Subcutaneous abdominal adipose tissue (tissue), 5 donors: Measurements from ENCODE around the gene LRP10.
A peak's percentile ranks its signal among the peaks of the same experiment; 100 is the strongest.

ENCODE experiments used
- H3K27ac ChIP-seq: one replicate; pipeline ENCODE4 v1.7.0; 2013; ENCODE audit warnings: low read depth, mild to moderate bottlenecking, inconsistent platforms, low read length, moderate library complexity
- H3K27me3 ChIP-seq, 5 donors: one replicate each; pipeline ENCODE4 v1.7.0; 2013; ENCODE audit warnings: low read length in 5 of 5, inconsistent platforms in 1 of 5; ENCODE audit not compliant: control insufficient read depth in 5 of 5, insufficient read depth in 4 of 5
- H3K36me3 ChIP-seq, 5 donors: one replicate each; pipeline ENCODE4 v1.7.0; 2013; ENCODE audit warnings: low read length in 5 of 5; ENCODE audit not compliant: control insufficient read depth in 5 of 5, insufficient read depth in 5 of 5
- H3K4me1 ChIP-seq, 5 donors: one replicate each; pipeline ENCODE4 v1.7.0; 2013; ENCODE audit warnings: low read length in 5 of 5, mild to moderate bottlenecking in 3 of 5, moderate library complexity in 1 of 5; ENCODE audit not compliant: control insufficient read depth in 5 of 5, insufficient read depth in 5 of 5
- H3K4me3 ChIP-seq, 5 donors: one replicate each; pipeline ENCODE4 v1.7.0; 2013; ENCODE audit warnings: low read length in 5 of 5, low read depth in 1 of 5
- H3K9ac ChIP-seq, 5 donors: one replicate each; pipeline ENCODE4 v1.7.0; 2013; ENCODE audit warnings: low read length in 5 of 5, mild to moderate bottlenecking in 4 of 5, moderate library complexity in 3 of 5
- H3K9me3 ChIP-seq, 5 donors: one replicate each; pipeline ENCODE4 v1.7.0; 2013; ENCODE audit warnings: low read length in 5 of 5; ENCODE audit not compliant: control insufficient read depth in 5 of 5
- donor health status: healthy.
- donor health status: healthy.
- donor health status: healthy.
- donor health status: healthy.
- donor health status: healthy.

LRP10 gene

DNA sequence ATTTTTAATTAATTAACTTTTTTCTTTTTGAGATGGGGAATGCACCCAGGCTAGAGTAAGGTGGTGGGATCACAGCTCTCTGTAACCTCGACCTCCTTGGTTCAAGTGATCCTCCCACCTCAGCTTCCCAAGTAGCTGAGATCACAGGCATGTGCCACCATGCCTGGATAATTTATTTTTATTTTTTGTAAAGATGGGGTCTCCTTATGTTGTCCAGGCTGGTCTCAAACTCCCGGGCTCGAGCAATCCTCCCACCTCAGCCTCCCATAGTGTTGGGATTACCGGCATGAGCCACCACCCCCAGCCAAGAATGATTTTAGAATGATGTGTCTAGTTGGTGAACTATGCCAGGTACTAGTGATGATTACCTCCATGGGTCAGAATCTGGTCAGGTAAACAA is 6.6 kb upstream of the LRP10 start:
- no peaks in the 10 kb centered on the region for H3K27me3 ChIP-seq
- no peak overlapping the region for H3K9ac ChIP-seq
- H3K9me3 ChIP-seq = no peaks in the 10 kb centered on the region
- H3K4me1 ChIP-seq = no peaks in the 10 kb centered on the region
- H3K27ac ChIP-seq = no peak overlapping the region
- H3K36me3 ChIP-seq = no peaks in the 10 kb centered on the region
- no peak overlapping the region for H3K4me3 ChIP-seq

DNA sequence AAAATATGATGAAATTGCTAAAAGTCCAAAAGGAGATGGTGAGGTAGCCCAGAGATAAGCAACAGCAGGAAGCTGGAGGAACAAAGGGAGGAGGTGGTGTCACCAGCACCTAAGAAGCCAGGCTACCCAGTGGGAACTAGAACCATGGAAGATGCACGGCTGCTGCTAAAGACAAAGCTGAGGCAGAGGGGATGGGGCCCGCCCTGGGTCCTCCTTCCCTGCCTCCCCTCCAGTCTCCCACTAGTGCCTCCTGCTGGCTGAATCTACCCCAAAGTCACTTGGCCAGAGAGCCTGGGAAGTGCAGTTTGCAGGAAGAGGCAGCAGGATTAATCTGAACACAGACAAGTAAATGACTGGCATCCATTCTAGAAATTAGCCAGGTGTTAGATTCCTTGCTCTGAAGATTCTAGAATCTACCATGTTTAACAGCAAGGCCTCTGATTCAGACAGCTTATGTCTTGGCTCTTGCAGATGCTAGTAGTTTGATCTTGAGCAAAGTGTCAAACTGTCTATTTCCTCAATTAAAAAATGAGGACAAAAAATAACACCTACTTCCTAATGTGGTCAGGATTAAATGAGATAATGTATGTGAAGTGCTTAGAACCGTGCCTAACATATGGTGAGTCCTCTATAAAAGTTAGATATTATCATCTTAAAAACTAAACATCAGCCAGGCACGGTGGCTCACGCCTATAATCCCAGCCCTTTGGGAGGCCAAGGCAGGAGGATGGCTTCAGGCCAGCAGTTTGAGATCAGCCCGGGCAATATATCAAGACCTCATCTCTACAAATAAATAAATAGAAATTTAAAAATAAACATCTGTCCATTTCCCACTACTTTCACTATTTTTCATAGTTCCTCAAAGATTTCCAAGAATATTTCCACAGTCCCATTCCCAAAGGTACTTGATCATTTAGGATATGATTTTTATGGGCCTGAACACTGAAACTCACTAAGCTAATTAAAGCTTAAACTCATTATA is 5.8 kb upstream of the LRP10 start:
- Histone ChIP-seq H3K9me3 (no peaks in the 10 kb centered on the region), H3K27me3 (no peaks in the 10 kb centered on the region), H3K27ac (no peak overlapping the region), H3K36me3 (no peaks in the 10 kb centered on the region), H3K4me1 (peaks cover 0 to 4% (median 4%) of the 10 kb centered on the region in 5 donors), H3K4me3 (no peak overlapping the region), H3K9ac (no peak overlapping the region)

DNA sequence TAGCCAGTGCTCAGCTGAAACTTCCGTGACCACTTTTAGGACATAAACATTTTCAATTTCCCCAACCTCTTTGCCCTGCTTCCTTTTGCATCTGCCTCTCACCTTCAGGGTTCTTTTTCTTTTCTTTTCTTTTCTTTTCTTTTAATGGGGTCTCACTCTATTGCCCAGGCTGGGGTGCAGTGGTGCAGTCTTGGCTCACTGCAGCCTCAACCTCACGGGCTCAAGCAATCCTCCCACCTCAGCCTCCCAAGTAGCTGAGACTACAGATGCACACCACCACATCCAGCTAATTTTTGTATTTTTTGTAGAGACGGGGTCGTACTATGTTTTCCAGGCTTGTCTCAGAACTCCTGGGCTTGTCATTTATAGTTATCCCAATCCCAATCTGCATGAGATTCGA is 4.7 kb upstream of the LRP10 start:
- H3K27ac ChIP-seq = no peak overlapping the region
- H3K4me1 ChIP-seq = peaks cover 0 to 10% (median 8%) of the 10 kb centered on the region in 5 donors
- H3K4me3 ChIP-seq = no peak overlapping the region
- H3K36me3 ChIP-seq = no peaks in the 10 kb centered on the region
- H3K9ac ChIP-seq = no peak overlapping the region
- no peaks in the 10 kb centered on the region for H3K27me3 ChIP-seq
- no peaks in the 10 kb centered on the region for H3K9me3 ChIP-seq

DNA sequence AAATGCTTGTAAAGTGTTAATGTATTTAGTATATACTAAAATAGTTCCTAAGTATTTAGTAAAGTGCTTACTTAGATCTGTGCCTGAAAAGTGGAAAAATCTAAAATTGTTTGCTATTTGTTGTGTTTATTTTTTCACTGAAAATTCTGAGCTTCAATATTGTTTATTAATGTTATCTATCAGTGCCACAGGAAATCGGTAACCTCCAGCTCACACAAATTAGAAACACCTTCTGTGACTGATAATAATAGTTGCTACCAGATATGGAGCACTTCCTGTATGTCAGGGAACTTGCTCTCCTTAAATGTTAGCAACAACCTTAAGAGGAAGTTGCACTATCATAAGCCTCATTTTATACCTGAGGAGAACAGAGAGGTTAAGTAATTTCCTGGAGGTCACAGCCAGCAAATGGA is 723 bp upstream of the LRP10 start:
- H3K9ac ChIP-seq = peak overlapping the region; percentile 93 to 99 (median 96)
- H3K27ac ChIP-seq = peak overlapping the region; percentile 99
- H3K36me3 ChIP-seq = peaks cover 0 to 26% (median 20%) of the 10 kb centered on the region in 5 donors
- H3K4me3 ChIP-seq = peak overlapping the region; percentile 79 to 88 (median 86)
- no peaks in the 10 kb centered on the region for H3K27me3 ChIP-seq
- H3K4me1 ChIP-seq = peaks cover 1 to 18% (median 15%) of the 10 kb centered on the region in 5 donors
- H3K9me3 ChIP-seq = no peaks in the 10 kb centered on the region

DNA sequence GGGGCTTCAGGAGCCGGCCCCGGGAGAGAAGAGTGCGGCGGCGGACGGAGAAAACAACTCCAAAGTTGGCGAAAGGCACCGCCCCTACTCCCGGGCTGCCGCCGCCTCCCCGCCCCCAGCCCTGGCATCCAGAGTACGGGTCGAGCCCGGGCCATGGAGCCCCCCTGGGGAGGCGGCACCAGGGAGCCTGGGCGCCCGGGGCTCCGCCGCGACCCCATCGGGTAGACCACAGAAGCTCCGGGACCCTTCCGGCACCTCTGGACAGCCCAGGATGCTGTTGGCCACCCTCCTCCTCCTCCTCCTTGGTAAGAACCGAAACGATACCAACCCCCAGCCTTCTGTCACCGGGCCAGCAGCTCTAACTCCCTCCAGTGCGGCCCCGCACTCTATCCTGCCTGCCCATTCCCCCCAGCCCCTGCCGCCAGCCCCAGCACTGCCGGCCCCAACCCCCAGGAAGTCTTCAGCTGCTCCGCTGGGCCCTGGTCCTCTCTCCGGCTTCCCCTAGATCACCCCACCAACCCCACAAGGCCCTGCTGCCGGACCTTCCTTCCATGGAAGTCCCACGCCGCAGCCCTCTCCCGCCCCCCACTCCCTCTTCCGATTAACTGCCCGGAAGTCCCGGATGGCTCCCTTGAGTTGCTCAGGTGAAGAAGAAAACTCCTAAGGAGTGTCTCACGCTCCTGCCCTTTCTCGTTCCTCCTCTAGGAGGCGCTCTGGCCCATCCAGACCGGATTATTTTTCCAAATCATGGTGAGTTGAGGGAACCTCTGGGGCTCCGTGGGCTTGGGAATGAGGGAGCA is 693 bp downstream of the LRP10 start:
- Histone ChIP-seq H3K9me3 (no peaks in the 10 kb centered on the region), H3K4me1 (peaks cover 1 to 19% (median 16%) of the 10 kb centered on the region in 5 donors), H3K4me3 (peak overlapping the region; percentile 77 to 88 (median 86)), H3K27me3 (no peaks in the 10 kb centered on the region), H3K27ac (peak overlapping the region; percentile 99), H3K36me3 (peaks cover 0 to 40% (median 34%) of the 10 kb centered on the region in 5 donors), H3K9ac (peak overlapping the region; percentile 75 to 99 (median 95))

DNA sequence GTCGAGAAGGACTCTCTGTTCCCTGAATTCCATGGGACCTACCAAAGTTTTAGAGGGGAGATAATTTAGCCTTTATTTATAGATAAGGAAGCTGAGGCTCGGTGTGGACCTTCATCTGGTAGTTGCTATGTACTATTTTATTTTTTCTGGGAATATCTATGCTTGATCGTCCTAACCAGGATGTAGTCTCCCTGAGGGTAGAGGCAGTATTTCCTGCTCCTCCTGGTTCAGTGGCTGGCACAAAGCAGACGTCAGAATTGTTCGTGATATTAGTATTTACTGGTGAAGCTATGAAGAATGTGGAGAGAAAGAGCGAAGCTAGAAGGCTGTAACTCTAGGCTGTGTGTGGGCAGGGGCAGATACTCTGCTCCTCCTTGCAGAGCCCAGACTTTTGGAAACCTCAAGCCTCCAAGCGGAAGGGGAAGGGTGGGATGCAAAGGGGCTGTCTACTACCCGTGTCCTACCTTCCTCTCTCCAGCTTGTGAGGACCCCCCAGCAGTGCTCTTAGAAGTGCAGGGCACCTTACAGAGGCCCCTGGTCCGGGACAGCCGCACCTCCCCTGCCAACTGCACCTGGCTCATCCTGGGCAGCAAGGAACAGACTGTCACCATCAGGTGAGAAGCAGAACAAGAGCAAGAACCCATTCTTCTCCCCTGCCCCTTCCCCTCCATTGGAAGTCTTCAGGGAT is 1.4 kb downstream of the LRP10 start:
- peaks cover 0 to 47% (median 42%) of the 10 kb centered on the region in 5 donors for H3K36me3 ChIP-seq
- H3K4me1 ChIP-seq = peaks cover 1 to 19% (median 16%) of the 10 kb centered on the region in 5 donors

DNA sequence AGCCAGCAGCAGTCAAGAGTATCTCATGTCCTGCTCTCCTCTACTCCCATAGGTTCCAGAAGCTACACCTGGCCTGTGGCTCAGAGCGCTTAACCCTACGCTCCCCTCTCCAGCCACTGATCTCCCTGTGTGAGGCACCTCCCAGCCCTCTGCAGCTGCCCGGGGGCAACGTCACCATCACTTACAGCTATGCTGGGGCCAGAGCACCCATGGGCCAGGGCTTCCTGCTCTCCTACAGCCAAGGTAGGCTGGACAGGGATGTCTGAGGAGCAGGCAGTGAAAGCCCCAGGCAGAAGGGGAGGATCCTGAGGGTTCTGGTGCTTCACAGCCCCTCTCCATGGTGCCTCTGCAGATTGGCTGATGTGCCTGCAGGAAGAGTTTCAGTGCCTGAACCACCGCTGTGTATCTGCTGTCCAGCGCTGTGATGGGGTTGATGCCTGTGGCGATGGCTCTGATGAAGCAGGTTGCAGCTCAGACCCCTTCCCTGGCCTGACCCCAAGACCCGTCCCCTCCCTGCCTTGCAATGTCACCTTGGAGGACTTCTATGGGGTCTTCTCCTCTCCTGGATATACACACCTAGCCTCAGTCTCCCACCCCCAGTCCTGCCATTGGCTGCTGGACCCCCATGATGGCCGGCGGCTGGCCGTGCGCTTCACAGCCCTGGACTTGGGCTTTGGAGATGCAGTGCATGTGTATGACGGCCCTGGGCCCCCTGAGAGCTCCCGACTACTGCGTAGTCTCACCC is 3.6 kb downstream of the LRP10 start:
- no peak overlapping the region for H3K4me3 ChIP-seq
- H3K27me3 ChIP-seq = no peaks in the 10 kb centered on the region
- peaks cover 0 to 62% (median 59%) of the 10 kb centered on the region in 5 donors for H3K36me3 ChIP-seq
- no peak overlapping the region for H3K27ac ChIP-seq
- H3K9ac ChIP-seq = no peak overlapping the region
- peaks cover 1 to 19% (median 16%) of the 10 kb centered on the region in 5 donors for H3K4me1 ChIP-seq
- no peaks in the 10 kb centered on the region for H3K9me3 ChIP-seq

More for the DNA sequence above, 1.4 kb downstream of the LRP10 start:
- peak overlapping the region; percentile 99 for H3K27ac ChIP-seq
- no peaks in the 10 kb centered on the region for H3K27me3 ChIP-seq
- no peaks in the 10 kb centered on the region for H3K9me3 ChIP-seq
- H3K4me3 ChIP-seq = peak overlapping the region; percentile 77 to 88 (median 86)
- H3K9ac ChIP-seq = peak overlapping the region; percentile 75 to 99 (median 95)

DNA sequence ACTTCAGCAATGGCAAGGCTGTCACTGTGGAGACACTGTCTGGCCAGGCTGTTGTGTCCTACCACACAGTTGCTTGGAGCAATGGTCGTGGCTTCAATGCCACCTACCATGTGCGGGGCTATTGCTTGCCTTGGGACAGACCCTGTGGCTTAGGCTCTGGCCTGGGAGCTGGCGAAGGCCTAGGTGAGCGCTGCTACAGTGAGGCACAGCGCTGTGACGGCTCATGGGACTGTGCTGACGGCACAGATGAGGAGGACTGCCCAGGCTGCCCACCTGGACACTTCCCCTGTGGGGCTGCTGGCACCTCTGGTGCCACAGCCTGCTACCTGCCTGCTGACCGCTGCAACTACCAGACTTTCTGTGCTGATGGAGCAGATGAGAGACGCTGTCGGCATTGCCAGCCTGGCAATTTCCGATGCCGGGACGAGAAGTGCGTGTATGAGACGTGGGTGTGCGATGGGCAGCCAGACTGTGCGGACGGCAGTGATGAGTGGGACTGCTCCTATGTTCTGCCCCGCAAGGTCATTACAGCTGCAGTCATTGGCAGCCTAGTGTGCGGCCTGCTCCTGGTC is 4.3 kb downstream of the LRP10 start:
- H3K4me1 ChIP-seq = peaks cover 1 to 14% (median 11%) of the 10 kb centered on the region in 5 donors
- H3K9ac ChIP-seq = no peak overlapping the region
- H3K9me3 ChIP-seq = no peaks in the 10 kb centered on the region
- H3K27me3 ChIP-seq = no peaks in the 10 kb centered on the region
- H3K4me3 ChIP-seq = no peak overlapping the region
- peaks cover 0 to 62% (median 59%) of the 10 kb centered on the region in 5 donors for H3K36me3 ChIP-seq
- no peak overlapping the region for H3K27ac ChIP-seq
